Prostate gland (tissue), 2 donors: Measurements from ENCODE around the gene UGT8.

ENCODE experiments used
- CTCF ChIP-seq, 4 experiments: fragments of 200-600 bp in 2 of 4; fragments of 450-650 bp in 2 of 4; sonication (generic) in 2 of 4; IDR thresholded peaks; 1 replicate in 3 of 4; 2 replicates in 1 of 4; pipeline ENCODE4 v1.5.1; 2016 to 2019; ENCODE audit warnings: antibody characterized with exemption in 4 of 4, mild to moderate bottlenecking in 2 of 4, moderate library complexity in 2 of 4
- POLR2A ChIP-seq: fragments of 450-650 bp; IDR thresholded peaks from one replicate; pipeline ENCODE4 v1.6.1; 2016; ENCODE audit warnings: antibody characterized with exemption, mild to moderate bottlenecking
- POLR2AphosphoS5 ChIP-seq: sonication (generic); formaldehyde crosslinking; IDR thresholded peaks from one replicate; pipeline ENCODE4 v1.6.1; 2017; ENCODE audit warnings: antibody characterized with exemption

- no peak for TF ChIP-seq CTCF (IDR thresholded peaks at IDR 0.05)
- no peak for TF ChIP-seq POLR2AphosphoS5
- TF ChIP-seq POLR2A = no peak
These were observed 27.6 kb downstream of the UGT8 start for GRCh38 chr4:114626196-114626595.
